ENCODE measurements around the gene IL3RA. TPM values are rescaled to one million over a fixed set of nuclear protein-coding genes. Genes with fewer than 3 reads are reported as not detected.
"Not testable (repeated sequence)": the region's sequence is repeated elsewhere in the genome, so short reads cannot be mapped to it uniquely, and the experiment has no call there.

The IL3RA gene
- total RNA-seq, 3 donors from 2014 or later, result 0.34 to 0.76 (median 0.76) TPM

GRCh38 chrX:1354036-1355019, 17.7 kb downstream of the IL3RA start:
- Mint-ChIP-seq H3K36me3 (ENCODE audit: insufficient read depth) (peaks cover 7% of the 10 kb centered on the region), H3K4me1 (ENCODE audit: low read depth) (peaks cover 4% of the 10 kb centered on the region), H3K9me3 (no peaks in the 10 kb centered on the region), H3K27me3 (ENCODE audit: low read depth) (no peaks in the 10 kb centered on the region), H3K4me3 (no peak overlapping the region)
- ATAC-seq (no peak), DNase-seq (no peak)

GRCh38 chrX:1355131-1356046, 18.8 kb downstream of the IL3RA start:
- peaks cover 9% of the 10 kb centered on the region for H3K36me3 Mint-ChIP-seq (ENCODE audit: insufficient read depth)
- DNase-seq (no peak), ATAC-seq (peak; percentile 34 to 38)
- H3K4me1 Mint-ChIP-seq (ENCODE audit: low read depth), result peaks cover 4% of the 10 kb centered on the region
- no peaks in the 10 kb centered on the region for H3K9me3 Mint-ChIP-seq
- H3K27me3 Mint-ChIP-seq (ENCODE audit: low read depth), result no peaks in the 10 kb centered on the region
- H3K4me3 Mint-ChIP-seq, result no peak overlapping the region

GRCh38 chrX:1357993-1358392, 21.4 kb downstream of the IL3RA start:
- Mint-ChIP-seq H3K9me3 (no peaks in the 10 kb centered on the region), H3K27me3 (ENCODE audit: low read depth) (no peaks in the 10 kb centered on the region), H3K4me1 (ENCODE audit: low read depth) (peaks cover 7% of the 10 kb centered on the region), H3K36me3 (ENCODE audit: insufficient read depth) (peaks cover 16% of the 10 kb centered on the region), H3K4me3 (no peak overlapping the region)
- DNase-seq, result no peak
- ATAC-seq, result no peak

GRCh38 chrX:1358793-1359476, 22.4 kb downstream of the IL3RA start:
- ATAC-seq (no peak), DNase-seq (no peak)
- Mint-ChIP-seq H3K27me3 (ENCODE audit: low read depth) (no peaks in the 10 kb centered on the region), H3K4me3 (no peak overlapping the region), H3K4me1 (ENCODE audit: low read depth) (peaks cover 7% of the 10 kb centered on the region), H3K9me3 (no peaks in the 10 kb centered on the region), H3K36me3 (ENCODE audit: insufficient read depth) (peaks cover 16% of the 10 kb centered on the region)

- peaks cover 16% of the 10 kb centered on the region for H3K36me3 Mint-ChIP-seq (ENCODE audit: insufficient read depth)
- no peaks in the 10 kb centered on the region for H3K27me3 Mint-ChIP-seq (ENCODE audit: low read depth)
- no peak overlapping the region for H3K4me3 Mint-ChIP-seq
- ATAC-seq, result no peak
- H3K4me1 Mint-ChIP-seq (ENCODE audit: low read depth), result peaks cover 4% of the 10 kb centered on the region
- H3K9me3 Mint-ChIP-seq, result no peaks in the 10 kb centered on the region
- DNase-seq, result no peak
Observed at GRCh38 chrX:1359477-1359873, 22.9 kb downstream of the IL3RA start.

- Mint-ChIP-seq H3K4me1 (ENCODE audit: low read depth) (peaks cover 4% of the 10 kb centered on the region), H3K36me3 (ENCODE audit: insufficient read depth) (peaks cover 16% of the 10 kb centered on the region), H3K27me3 (ENCODE audit: low read depth) (no peaks in the 10 kb centered on the region), H3K4me3 (no peak overlapping the region), H3K9me3 (no peaks in the 10 kb centered on the region)
- ATAC-seq (no peak), DNase-seq (no peak)
Observed at GRCh38 chrX:1360171-1360570, 23.6 kb downstream of the IL3RA start.

- H3K36me3 Mint-ChIP-seq (ENCODE audit: insufficient read depth), result peaks cover 16% of the 10 kb centered on the region
- no peak for DNase-seq
- ATAC-seq, result no peak
- no peaks in the 10 kb centered on the region for H3K27me3 Mint-ChIP-seq (ENCODE audit: low read depth)
- H3K9me3 Mint-ChIP-seq, result no peaks in the 10 kb centered on the region
- H3K4me1 Mint-ChIP-seq (ENCODE audit: low read depth), result peaks cover 4% of the 10 kb centered on the region
- H3K4me3 Mint-ChIP-seq, result no peak overlapping the region
Observed at GRCh38 chrX:1361275-1361674, 24.7 kb downstream of the IL3RA start.

GRCh38 chrX:1361910-1362309, 25.3 kb downstream of the IL3RA start:
- Mint-ChIP-seq H3K4me3 (no peak overlapping the region), H3K9me3 (no peaks in the 10 kb centered on the region), H3K36me3 (ENCODE audit: insufficient read depth) (peaks cover 16% of the 10 kb centered on the region), H3K4me1 (ENCODE audit: low read depth) (peaks cover 4% of the 10 kb centered on the region), H3K27me3 (ENCODE audit: low read depth) (no peaks in the 10 kb centered on the region)
- DNase-seq, result no peak
- no peak for ATAC-seq

GRCh38 chrX:1366363-1366762, 29.8 kb downstream of the IL3RA start:
- not testable (repeated sequence) for H3K4me3 Mint-ChIP-seq; H3K4me1 Mint-ChIP-seq (ENCODE audit: low read depth); H3K9me3 Mint-ChIP-seq; H3K27me3 Mint-ChIP-seq (ENCODE audit: low read depth); DNase-seq; H3K36me3 Mint-ChIP-seq (ENCODE audit: insufficient read depth); ATAC-seq

GRCh38 chrX:1368385-1368698, 31.8 kb downstream of the IL3RA start:
- H3K4me3 Mint-ChIP-seq, result no peak overlapping the region
- H3K27me3 Mint-ChIP-seq (ENCODE audit: low read depth), result no peaks in the 10 kb centered on the region
- DNase-seq, result no peak
- H3K36me3 Mint-ChIP-seq (ENCODE audit: insufficient read depth), result peaks cover 3% of the 10 kb centered on the region
- no peak for ATAC-seq
- no peaks in the 10 kb centered on the region for H3K9me3 Mint-ChIP-seq
- no peaks in the 10 kb centered on the region for H3K4me1 Mint-ChIP-seq (ENCODE audit: low read depth)

- ATAC-seq (peak; percentile 7 to 12), DNase-seq (no peak)
- H3K27me3 Mint-ChIP-seq (ENCODE audit: low read depth), result no peaks in the 10 kb centered on the region
- H3K4me1 Mint-ChIP-seq (ENCODE audit: low read depth), result peaks cover 3% of the 10 kb centered on the region
- peaks cover 5% of the 10 kb centered on the region for H3K36me3 Mint-ChIP-seq (ENCODE audit: insufficient read depth)
- H3K4me3 Mint-ChIP-seq, result no peak overlapping the region
- H3K9me3 Mint-ChIP-seq, result no peaks in the 10 kb centered on the region
Observed at GRCh38 chrX:1378306-1378759, 41.7 kb downstream of the IL3RA start.

GRCh38 chrX:1380672-1381233, 44.2 kb downstream of the IL3RA start:
- Mint-ChIP-seq H3K36me3 (ENCODE audit: insufficient read depth) (peaks cover 18% of the 10 kb centered on the region), H3K27me3 (ENCODE audit: low read depth) (no peaks in the 10 kb centered on the region), H3K9me3 (no peaks in the 10 kb centered on the region), H3K4me3 (no peak overlapping the region), H3K4me1 (ENCODE audit: low read depth) (peaks cover 3% of the 10 kb centered on the region)
- DNase-seq, result no peak
- ATAC-seq, result peak; percentile 13 to 15

- Mint-ChIP-seq H3K36me3 (ENCODE audit: insufficient read depth) (peaks cover 44% of the 10 kb centered on the region), H3K27me3 (ENCODE audit: low read depth) (no peaks in the 10 kb centered on the region), H3K9me3 (no peaks in the 10 kb centered on the region), H3K4me1 (ENCODE audit: low read depth) (peaks cover 25% of the 10 kb centered on the region), H3K4me3 (no peak overlapping the region)
- DNase-seq (no peak), ATAC-seq (no peak)
Observed at GRCh38 chrX:1384658-1385252, 48.2 kb downstream of the IL3RA start.
